ENCODE measurements around the gene TREM1.
"Not testable (repeated sequence)": the region's sequence is repeated elsewhere in the genome, so short reads cannot be mapped to it uniquely, and the experiment has no call there.

TREM1 gene

DNA sequence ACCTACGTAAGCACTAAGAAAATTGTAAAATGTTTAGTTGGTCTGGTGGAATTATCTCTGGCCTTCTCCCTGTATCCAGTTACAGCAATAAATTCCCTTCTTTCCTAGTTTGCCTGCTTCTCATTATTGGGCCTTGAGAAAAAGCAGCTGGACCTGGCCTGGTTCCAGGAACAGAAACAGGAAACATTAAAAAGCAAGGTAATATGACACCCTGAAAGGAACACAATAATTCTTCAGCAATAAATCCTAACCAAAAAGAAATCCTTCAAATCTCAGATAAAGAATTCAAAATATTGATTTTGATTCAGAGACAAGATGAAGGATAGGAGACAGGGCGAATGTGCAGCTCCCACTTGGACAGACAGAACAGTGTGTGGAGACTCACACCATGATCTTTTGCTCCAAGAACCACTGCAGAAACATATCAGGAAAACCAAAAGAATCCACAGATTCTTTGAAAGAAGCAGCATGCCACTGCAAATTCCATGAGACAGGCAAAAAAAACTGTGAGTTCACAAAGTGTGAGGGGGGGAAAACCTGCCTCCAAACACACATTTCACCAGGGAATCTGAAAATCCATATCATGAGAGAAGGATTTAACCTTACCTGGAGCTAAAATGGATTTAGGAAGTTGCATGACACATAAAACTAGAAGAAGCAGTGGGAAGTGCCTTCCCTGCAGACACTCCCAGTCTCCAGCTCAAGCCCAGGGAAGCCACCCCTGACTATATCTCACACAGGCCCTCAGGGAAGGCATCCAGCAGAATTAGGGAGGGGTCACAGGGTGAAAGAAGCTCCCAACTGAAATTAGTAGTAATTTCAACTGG lies 28.9 kb downstream of the TREM1 start:
- DNase-seq: no peak

DNA sequence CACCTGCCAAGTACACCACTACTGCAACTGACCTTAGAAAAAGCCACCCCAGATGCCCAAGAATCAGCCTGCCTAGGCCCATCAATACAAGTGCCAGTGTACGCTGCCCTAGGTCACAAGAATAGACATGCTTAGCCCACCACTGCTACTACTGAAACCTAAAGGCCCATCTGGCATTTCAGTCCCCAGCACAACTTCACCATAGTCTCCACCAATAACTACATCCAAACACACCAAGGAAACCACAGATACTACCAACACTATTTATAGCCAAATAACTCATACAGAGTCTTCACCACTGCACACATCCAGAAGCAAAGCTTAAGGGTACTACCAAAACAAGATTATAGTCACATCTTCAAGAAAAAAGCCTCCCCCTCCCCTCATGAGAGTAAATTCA lies 30.1 kb downstream of the TREM1 start:
- no peak for DNase-seq

GRCh38 chr6:41255638-41256246 lies 30.7 kb downstream of the TREM1 start:
- no peak for DNase-seq

DNA sequence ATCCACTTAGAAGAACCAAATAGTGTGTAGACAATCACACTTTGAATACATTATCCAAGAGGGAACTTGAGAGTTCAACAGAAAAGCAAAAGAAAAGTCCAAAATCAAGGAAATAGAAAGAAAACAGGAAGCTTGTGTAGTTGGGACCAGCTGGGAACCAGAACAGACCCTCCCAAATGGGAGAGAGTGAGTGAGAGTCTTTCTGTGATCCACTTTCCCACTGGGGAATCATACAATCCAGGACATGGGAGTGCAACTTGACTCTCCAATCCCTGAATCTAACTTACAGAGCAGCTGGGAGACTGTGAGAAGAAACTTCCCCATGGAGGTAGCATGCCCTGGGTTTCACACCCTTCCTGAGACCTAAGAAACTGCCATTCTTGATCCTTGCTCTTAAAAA lies 31.4 kb downstream of the TREM1 start:
- DNase-seq: no peak

- no peak for DNase-seq
These were observed 33.9 kb downstream of the TREM1 start for GRCh38 chr6:41252401-41253169.

DNA sequence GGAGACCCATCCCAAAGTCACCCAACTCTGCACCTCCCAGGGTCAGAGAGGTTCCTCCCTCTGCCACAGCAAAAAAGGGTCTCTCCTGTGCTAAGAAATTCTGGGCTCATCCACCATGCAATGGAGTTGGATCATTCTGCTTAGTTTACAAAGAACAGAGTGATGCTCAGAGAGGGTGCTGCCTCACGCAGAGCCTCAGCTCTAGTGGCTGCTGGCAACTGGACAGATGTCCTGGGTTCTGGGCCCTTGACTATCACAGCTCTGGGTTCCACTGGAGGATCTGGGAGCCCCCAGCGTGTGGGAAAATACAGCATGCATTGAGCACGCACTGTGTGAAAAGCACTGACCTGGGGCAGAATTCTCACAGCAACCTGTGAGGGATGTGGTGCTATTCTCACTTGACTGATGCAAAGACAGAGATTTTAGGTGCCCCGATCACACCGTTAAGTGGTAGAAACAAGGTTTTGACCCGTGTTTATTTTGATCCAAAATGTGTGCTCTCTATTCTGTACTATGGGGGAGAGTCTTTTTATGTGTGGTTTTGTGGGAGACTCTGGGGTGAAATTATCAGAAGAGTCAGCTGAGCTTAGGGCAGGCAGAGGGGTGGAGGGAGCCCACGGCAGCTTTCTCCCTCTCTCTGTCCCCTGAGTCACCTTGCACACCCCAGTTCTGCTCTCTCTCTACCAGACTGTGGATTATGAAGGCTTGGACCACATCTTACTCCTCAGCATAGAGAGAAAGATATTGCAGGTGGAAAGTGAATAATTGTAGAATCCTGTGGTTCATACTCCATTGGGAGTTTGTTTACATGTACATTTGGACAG lies 38.4 kb downstream of the TREM1 start:
- DNase-seq: no peak

GRCh38 chr6:41247288-41247865 lies 39.1 kb downstream of the TREM1 start:
- no peak for DNase-seq

GRCh38 chr6:41246529-41246928 lies 40.0 kb downstream of the TREM1 start:
- not testable (repeated sequence) for DNase-seq

DNA sequence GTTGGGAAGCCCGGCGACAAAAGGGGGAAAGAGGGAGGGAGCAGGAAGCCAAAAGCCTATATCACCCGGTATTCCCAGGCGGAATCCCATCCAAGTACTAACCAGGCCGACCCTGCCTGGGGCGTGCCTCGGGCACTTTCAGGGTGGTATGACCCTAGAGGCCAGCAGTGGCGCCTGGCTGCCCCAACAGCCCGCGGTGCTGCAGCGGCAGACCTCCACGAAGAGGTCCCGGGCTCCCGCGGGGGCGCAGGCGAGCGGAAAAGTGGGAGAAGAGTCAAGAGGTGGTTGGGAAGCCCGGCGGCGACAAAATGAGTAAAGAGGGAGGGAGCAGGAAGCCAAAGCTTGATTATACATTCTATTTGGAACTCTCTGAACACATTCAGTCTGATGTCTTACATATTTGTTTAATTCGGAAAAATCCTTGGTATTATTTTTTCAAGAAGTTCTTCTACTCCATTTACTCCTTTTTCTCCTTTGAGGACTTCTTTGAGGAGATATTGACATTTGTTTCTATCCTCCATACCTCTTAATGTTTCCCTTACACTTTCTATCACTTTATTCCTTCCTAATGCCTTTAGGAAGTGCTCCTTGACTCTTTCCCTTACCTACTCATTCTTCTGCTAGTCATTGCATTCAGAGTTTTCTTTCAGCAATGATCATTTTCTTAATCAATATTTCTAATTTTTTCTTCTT lies 46.9 kb downstream of the TREM1 start:
- DNase-seq: no peak

GRCh38 chr6:41237128-41237527 lies 49.4 kb downstream of the TREM1 start:
- DNase-seq: no peak

DNA sequence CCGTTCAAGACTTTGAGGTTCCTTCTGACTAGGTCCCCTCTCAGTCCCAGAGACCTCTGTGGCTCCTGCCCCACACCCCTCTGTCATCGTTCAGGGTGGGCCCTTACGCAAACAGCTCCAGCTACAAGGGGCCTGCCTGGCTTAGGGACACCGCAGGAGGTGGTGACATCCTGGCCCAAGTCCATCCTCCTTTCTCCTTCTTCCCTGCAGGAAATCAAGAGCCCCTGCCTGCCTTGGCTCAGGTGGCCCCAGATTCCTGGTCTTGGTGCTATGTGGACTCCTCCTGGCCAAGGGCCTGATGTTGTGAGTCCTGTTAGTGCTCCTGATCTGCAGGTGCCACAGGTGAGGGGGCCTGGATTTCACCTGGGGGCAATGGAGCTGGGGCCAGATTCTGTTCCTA lies 50.2 kb downstream of the TREM1 start:
- no peak for DNase-seq

DNA sequence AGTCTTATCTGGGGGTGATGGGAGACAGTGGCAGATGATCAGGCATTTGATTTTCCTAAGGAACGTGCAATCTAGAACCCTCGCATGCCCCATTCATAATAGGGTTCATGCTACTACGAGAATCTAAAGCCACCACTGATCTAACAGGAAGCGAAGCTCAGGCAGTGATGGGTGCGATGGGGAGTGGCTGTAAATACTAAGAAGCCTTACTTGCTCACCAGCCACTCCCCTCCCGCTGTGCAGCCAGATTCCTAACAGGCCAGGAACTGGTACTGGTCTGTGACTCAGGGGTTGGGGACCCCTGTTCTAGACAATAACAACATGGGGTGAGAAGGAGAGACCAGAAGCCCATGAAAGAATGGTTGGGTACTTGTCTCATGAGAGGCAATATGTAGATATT lies 53.8 kb downstream of the TREM1 start:
- DNase-seq: no peak

DNA sequence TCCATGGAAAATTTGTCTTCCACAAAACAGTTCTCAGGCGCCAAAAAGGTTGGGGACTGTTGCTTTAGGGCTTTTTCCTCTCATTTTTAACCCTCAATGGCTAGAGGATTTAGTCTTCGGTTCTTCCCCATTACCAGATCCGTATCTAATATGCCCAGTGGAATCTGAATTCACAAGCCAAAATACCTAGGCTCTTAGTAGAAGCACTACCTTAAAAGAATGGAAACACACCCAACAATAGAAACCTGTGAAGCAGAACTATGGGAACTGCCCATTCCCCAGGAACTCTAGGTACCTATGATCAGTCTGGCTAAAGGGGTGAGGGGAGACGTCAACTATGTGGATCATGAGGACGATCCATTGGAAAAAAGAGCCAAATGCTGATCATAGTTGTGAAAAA lies 55.2 kb downstream of the TREM1 start:
- no peak for DNase-seq

DNA sequence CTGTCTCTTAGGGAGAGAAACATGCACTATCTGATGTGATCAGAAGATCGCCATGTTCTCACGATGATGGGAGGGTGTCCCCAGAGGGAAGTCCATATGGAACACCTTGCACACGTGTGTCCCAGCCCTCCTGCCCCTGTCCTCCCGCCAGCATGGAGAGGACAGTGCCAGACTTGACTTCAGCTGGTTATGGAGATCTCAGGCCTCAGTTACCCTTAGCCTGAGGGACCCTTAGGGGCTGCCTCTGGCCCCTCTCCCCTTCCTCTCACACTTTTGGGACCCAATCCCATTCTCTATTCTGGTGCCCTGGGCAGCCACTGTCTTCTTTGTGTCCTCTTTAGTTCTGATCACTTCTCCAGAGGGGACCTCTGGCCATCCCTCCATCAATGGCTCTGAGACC lies 56.8 kb downstream of the TREM1 start:
- DNase-seq: no peak

GRCh38 chr6:41228616-41229015 lies 57.9 kb downstream of the TREM1 start:
- no peak for DNase-seq

DNA sequence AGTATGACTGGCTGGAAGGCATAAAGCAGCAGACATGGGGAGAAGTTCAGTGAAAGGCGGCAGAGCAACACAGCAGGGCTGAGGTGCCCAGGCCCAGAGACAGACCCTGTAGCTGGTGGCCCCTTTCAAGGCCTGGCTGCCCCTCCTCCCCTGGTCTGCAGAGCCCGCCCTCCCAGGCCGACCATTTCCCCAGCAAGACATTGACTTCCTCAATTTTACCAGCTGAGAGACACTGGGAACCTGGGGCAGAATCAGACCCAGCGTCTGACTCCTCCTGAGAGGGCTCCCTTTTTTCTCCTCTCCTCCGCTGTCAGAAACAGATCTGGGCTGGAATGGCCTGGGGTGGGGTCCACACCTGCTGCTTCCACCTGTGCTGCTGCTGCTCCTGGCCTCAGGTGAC lies 58.4 kb downstream of the TREM1 start, which contains the start of gene TREML4:
TSS of gene TREML4 (plus strand) at position 254 of the 400 bp plus-strand sequence. CDS start at position 333, 79 bp downstream.
- DNase-seq: no peak

GRCh38 chr6:41226752-41227151 lies 59.7 kb downstream of the TREM1 start:
- DNase-seq: no peak

DNA sequence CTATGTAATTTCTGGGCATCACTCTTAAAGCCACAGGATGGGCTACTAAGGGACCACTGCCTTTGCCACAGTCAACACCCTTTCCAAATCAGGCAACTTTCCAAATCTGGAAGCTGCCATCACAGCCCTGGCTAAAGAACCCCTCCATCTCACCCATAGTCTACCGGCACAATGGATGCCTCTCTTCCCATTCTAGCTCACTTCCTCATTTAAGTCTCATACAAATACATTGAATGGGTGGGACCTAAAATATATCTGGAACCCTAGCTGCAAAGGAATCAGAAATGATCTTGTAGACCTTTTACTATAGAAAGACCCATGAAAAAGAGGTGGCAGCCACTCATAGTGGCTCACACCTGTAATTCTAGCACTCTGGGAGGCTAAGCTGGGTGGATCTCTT lies 61.7 kb downstream of the TREM1 start:
- DNase-seq: no peak

Data from C1 segment of cervical spinal cord (tissue), 14 donors.